HCT116 (cell line): ENCODE results near the gene LAMB4. TPM values are rescaled to one million over a fixed set of nuclear protein-coding genes. Genes with fewer than 3 reads are reported as not detected.

Experiments used
- ATAC-seq: fragments of 200-7000 bp; cut with Tn5 transposase; 2 replicates; pipeline ENCODE4 v1.9.1; 2020; ENCODE audit warnings: mild to moderate bottlenecking, moderate library complexity
- BruUV-seq: library from RNA; stranded (reverse); fragments of 400-500 nt; replicated peaks from 2 replicates; lab custom pipeline; 2021; lab: Mats Ljungman, UMichigan
- CTCF ChIA-PET: fragments of 300-600 bp; sonication (Branson Sonifier 250); formaldehyde crosslinking; loops from one replicate; lab custom pipeline; 2021; ENCODE audit warnings: antibody characterized with exemption; lab: Charles Lee
- POLR2A ChIA-PET: fragments of 300-600, 350-600 bp; sonication (Branson Sonifier 250); formaldehyde crosslinking; loops from one replicate; lab custom pipeline; 2021; ENCODE audit warnings: antibody characterized with exemption; lab: Charles Lee
- RAD21 ChIA-PET, 2 experiments: fragments of 300-600 bp; sonication (Branson Sonifier 250); formaldehyde crosslinking; loops; one replicate each; lab custom pipeline; 2023; ENCODE audit warnings: low total read pairs in 2 of 2; ENCODE audit not compliant: uncharacterized antibody in 2 of 2, unreplicated experiment in 2 of 2, low non-redundant PET in 1 of 2; lab: Charles Lee
- DNase-seq: peaks from one replicate; pipeline ENCODE4 v3.0.0-alpha.2; 2010; ENCODE audit warnings: low read depth, low spot score
- H2AFZ ChIP-seq: fragments of 200-600 bp; shearing (Covaris generic), sonication (generic); 2 replicates; pipeline ENCODE4 v1.6.1; 2017; ENCODE audit warnings: low read depth, mixed run types, mixed read lengths, antibody characterized with exemption, low read length; ENCODE audit not compliant: poor library complexity, severe bottlenecking
- H3K27ac ChIP-seq: 2 replicates; pipeline ENCODE4 v1.5.1; 2012; ENCODE audit warnings: low read depth, low read length
- H3K27me3 ChIP-seq: fragments of 200-600 bp; sonication (generic); 2 replicates; pipeline ENCODE4 v1.6.1; 2016; ENCODE audit warnings: mixed run types, low read length, mixed read lengths; ENCODE audit not compliant: insufficient read depth
- H3K36me3 ChIP-seq, 2 experiments: fragments of 200-500 bp in 1 of 2; fragments of 200-600 bp in 1 of 2; sonication (Bioruptor generic) in 1 of 2; sonication (generic) in 1 of 2; 2 replicates each; pipeline versions ENCODE4 v1.5.1 to v1.6.1; 2014 to 2016; ENCODE audit warnings: low read length in 2 of 2, inconsistent platforms in 1 of 2, mixed read lengths in 1 of 2, mixed run types in 1 of 2; ENCODE audit not compliant: insufficient read depth in 2 of 2, control insufficient read depth in 1 of 2
- H3K4me1 ChIP-seq, 2 experiments: fragments of 200-600 bp in 1 of 2; sonication (generic) in 1 of 2; 2 replicates each; pipeline versions ENCODE4 v1.5.1 to v1.6.1; 2012 to 2017; ENCODE audit warnings: low read length in 2 of 2, inconsistent platforms in 1 of 2, mild to moderate bottlenecking in 1 of 2, mixed read lengths in 1 of 2, mixed run types in 1 of 2, moderate library complexity in 1 of 2; ENCODE audit not compliant: insufficient read depth in 2 of 2, control insufficient read depth in 1 of 2
- H3K4me2 ChIP-seq: fragments of 200-600 bp; sonication (generic); 2 replicates; pipeline ENCODE4 v1.6.1; 2017; ENCODE audit warnings: mixed run types, low read length, mixed read lengths
- H3K4me3 ChIP-seq, 2 experiments: fragments of 200-600 bp in 1 of 2; sonication (generic) in 1 of 2; replicated peaks in 1 of 2; 2 replicates each; pipeline ENCODE4 v1.5.1; 2011 to 2016; ENCODE audit warnings: low read length in 2 of 2, control low read depth in 1 of 2, low read depth in 1 of 2, mild to moderate bottlenecking in 1 of 2, mixed read lengths in 1 of 2, mixed run types in 1 of 2
- H3K79me2 ChIP-seq: fragments of 200-600 bp; sonication (generic); 2 replicates; pipeline ENCODE4 v1.6.1; 2017; ENCODE audit warnings: mild to moderate bottlenecking, mixed run types, low read length, moderate library complexity, mixed read lengths; ENCODE audit not compliant: insufficient read depth
- H3K9ac ChIP-seq: fragments of 200-600 bp; sonication (generic); 2 replicates; pipeline ENCODE4 v1.6.1; 2016; ENCODE audit warnings: low read length, mixed read lengths
- H3K9me2 ChIP-seq: fragments of 200-600 bp; sonication (generic), shearing (Covaris generic); 2 replicates; pipeline ENCODE4 v1.6.1; 2017; ENCODE audit warnings: mixed run types, mild to moderate bottlenecking, moderate library complexity; ENCODE audit not compliant: insufficient read depth
- H3K9me3 ChIP-seq, 2 experiments: fragments of 200-500 bp in 1 of 2; fragments of 200-600 bp in 1 of 2; sonication (Bioruptor generic) in 1 of 2; sonication (generic) in 1 of 2; 2 replicates each; pipeline ENCODE4 v1.6.1; 2014 to 2017; ENCODE audit warnings: low read length in 2 of 2, mixed read lengths in 2 of 2, inconsistent platforms in 1 of 2, low read depth in 1 of 2, mild to moderate bottlenecking in 1 of 2, mixed run types in 1 of 2, moderate library complexity in 1 of 2; ENCODE audit not compliant: control insufficient read depth in 1 of 2, insufficient read depth in 1 of 2
- H4K20me1 ChIP-seq: fragments of 200-600 bp; sonication (generic), shearing (Covaris generic); 2 replicates; pipeline ENCODE4 v1.6.1; 2017; ENCODE audit warnings: mixed run types, mild to moderate bottlenecking, moderate library complexity; ENCODE audit not compliant: insufficient read depth
- ATF3 ChIP-seq: IDR thresholded peaks from 2 replicates; pipeline ENCODE4 v1.6.1; 2012
- CBX3 ChIP-seq: IDR thresholded peaks from 2 replicates; pipeline ENCODE4 v1.6.1; 2012; ENCODE audit warnings: low read depth
- ELF1 ChIP-seq: IDR thresholded peaks from 2 replicates; pipeline ENCODE4 v1.6.1; 2012; ENCODE audit warnings: low read depth, borderline replicate concordance
- EZH2phosphoT487 ChIP-seq: fragments of 200-600 bp; IDR thresholded peaks from 2 replicates; pipeline ENCODE4 v1.6.1; 2018; ENCODE audit warnings: antibody characterized with exemption, borderline replicate concordance
- FOSL1 ChIP-seq: IDR thresholded peaks from 2 replicates; pipeline ENCODE4 v1.6.1; 2012; ENCODE audit warnings: low read depth
- JUND ChIP-seq: IDR thresholded peaks from 2 replicates; pipeline ENCODE4 v1.6.1; 2012
- POLR2A ChIP-seq: IDR thresholded peaks from 2 replicates; pipeline ENCODE4 v1.7.0; 2011; ENCODE audit warnings: borderline replicate concordance; ENCODE audit not compliant: insufficient read depth, insufficient read length; ENCODE audit errors: extremely low read depth
- POLR2AphosphoS5 ChIP-seq: IDR thresholded peaks from 2 replicates; pipeline ENCODE4 v1.6.1; 2011; ENCODE audit warnings: mild to moderate bottlenecking, low read depth, low read length, moderate library complexity
- SIN3A ChIP-seq: IDR thresholded peaks from 2 replicates; pipeline ENCODE4 v1.6.1; 2012; ENCODE audit warnings: low read depth
- SP1 ChIP-seq: IDR thresholded peaks from 2 replicates; pipeline ENCODE4 v1.6.1; 2012; ENCODE audit warnings: low read depth
- TCF7L2 ChIP-seq: IDR thresholded peaks from 2 replicates; pipeline ENCODE4 v1.7.0; 2011; ENCODE audit warnings: borderline replicate concordance, inconsistent platforms; ENCODE audit not compliant: insufficient read depth, insufficient read length; ENCODE audit errors: extremely low read depth
- YY1 ChIP-seq: IDR thresholded peaks from 2 replicates; pipeline ENCODE4 v1.6.1; 2011; ENCODE audit warnings: low read length, low read depth, moderate library complexity, mild to moderate bottlenecking; ENCODE audit not compliant: insufficient replicate concordance; ENCODE audit errors: extremely low read depth
- ZBTB33 ChIP-seq: IDR thresholded peaks from 2 replicates; pipeline ENCODE4 v1.6.1; 2011; ENCODE audit warnings: mild to moderate bottlenecking, low read length, moderate library complexity; ENCODE audit not compliant: insufficient replicate concordance; ENCODE audit errors: extremely low read depth
- intact Hi-C: fragments of 100-400 bp; cut with micrococcal nuclease; formaldehyde crosslinking; loops from 2 replicates; pipeline ENCODE4 v1.10.0; 2022
- total RNA-seq: library from RNA; stranded (reverse); gene quantifications from one replicate; pipeline ENCODE4 v1.2.1, GENCODE V29; 2021; ENCODE audit not compliant: unreplicated experiment

LAMB4 gene
- total RNA-seq, 1 experiment from 2014 or later, result not detected

GRCh38 chr7:108132551-108133265 lies 2.5 kb upstream of the LAMB4 start:
- Histone ChIP-seq H3K36me3 (no peaks in the 10 kb centered on the region), H3K9me3 (no peaks in the 10 kb centered on the region), H3K9me2 (no peaks in the 10 kb centered on the region), H3K4me2 (no peak overlapping the region), H2AFZ (no peak overlapping the region), H3K9ac (no peak overlapping the region), H3K79me2 (no peaks in the 10 kb centered on the region), H4K20me1 (no peaks in the 10 kb centered on the region), H3K4me3 (no peak overlapping the region), H3K27me3 (no peaks in the 10 kb centered on the region), H3K27ac (no peak overlapping the region)
- ATAC-seq, result no peak
- RAD21 ChIA-PET, result no interaction called here
- POLR2A ChIA-PET, result no interaction called here
- CTCF ChIA-PET, result no interaction called here
- no TSS peak for BruUV-seq
- TF ChIP-seq ZBTB33, result no peak
- TF ChIP-seq ELF1, result no peak
- TF ChIP-seq YY1, result no peak
- TF ChIP-seq CBX3, result no peak
- TF ChIP-seq POLR2AphosphoS5, result no peak
- no peak for TF ChIP-seq JUND
- no peak for TF ChIP-seq FOSL1
- TF ChIP-seq EZH2phosphoT487, result no peak
- no peak for TF ChIP-seq TCF7L2
- TF ChIP-seq ATF3, result no peak
- TF ChIP-seq POLR2A, result no peak
- TF ChIP-seq SIN3A, result no peak
- no peak for TF ChIP-seq SP1
- TF ChIP-seq, all 23 proteins: peak for 0
- intact Hi-C loops, result no loop called here
- no peaks in the 10 kb centered on the region for H3K4me1 ChIP-seq
- DNase-seq, result no peak
